Measurements from ENCODE around the gene TDP2. TPM values are rescaled to one million over a fixed set of nuclear protein-coding genes. Genes with fewer than 3 reads are reported as not detected.

Gene TDP2
- total and polyA plus RNA-seq, 2 donors from 2014 or later = 33.0 to 82.9 TPM

DNA sequence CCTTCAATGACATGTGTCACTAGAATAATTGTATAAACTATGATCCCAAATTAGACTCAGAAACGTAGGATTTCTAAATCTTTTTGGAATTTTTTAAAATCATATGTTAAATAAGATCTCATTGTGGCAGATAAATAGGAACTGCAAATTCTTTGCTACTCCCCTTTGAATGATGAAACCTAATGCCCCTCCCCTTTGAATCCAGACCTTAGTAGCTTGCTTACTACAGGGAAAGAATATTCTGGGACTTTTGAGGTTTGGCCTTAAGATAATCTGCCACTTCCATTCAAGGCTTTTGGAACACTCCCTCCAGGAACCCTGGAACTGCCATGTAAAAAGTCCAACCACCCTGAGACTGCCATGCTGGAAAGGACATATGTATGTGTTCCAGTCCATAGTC is 7.1 kb downstream of the TDP2 start:
- FAIRE-seq (no peak), DNase-seq (no peak)
- Histone ChIP-seq H3K36me3 (ENCODE audit: control insufficient read depth in 2 of 3, insufficient read depth in 3 of 3, low read length in 3 of 3) (peaks cover 0 to 16% (median 11%) of the 10 kb centered on the region in 3 donors), H3K4me3 (ENCODE audit: low read length in 3 of 3) (no peak overlapping the region), H3K9ac (ENCODE audit: low read length in 3 of 3) (no peak overlapping the region), H3K27ac (ENCODE audit: low read depth in 2 of 2, low read length in 2 of 2) (no peak overlapping the region), H3K9me3 (ENCODE audit: control insufficient read depth in 2 of 3, insufficient read depth in 1 of 3, low read length in 3 of 3) (no peaks in the 10 kb centered on the region), H3K27me3 (ENCODE audit: control insufficient read depth, insufficient read depth, low read length) (no peaks in the 10 kb centered on the region), H3K4me1 (ENCODE audit: control insufficient read depth in 2 of 3, insufficient read depth in 2 of 3, low read depth in 1 of 3, low read length in 3 of 3) (peaks cover 3 to 5% (median 4%) of the 10 kb centered on the region in 3 donors)
- TF ChIP-seq CTCF (IDR thresholded peaks at IDR 0.05; ENCODE audit: borderline replicate concordance, extremely low read depth, insufficient read depth) = no peak
- intact Hi-C loops (cut with DNase I) = no loop called here

DNA sequence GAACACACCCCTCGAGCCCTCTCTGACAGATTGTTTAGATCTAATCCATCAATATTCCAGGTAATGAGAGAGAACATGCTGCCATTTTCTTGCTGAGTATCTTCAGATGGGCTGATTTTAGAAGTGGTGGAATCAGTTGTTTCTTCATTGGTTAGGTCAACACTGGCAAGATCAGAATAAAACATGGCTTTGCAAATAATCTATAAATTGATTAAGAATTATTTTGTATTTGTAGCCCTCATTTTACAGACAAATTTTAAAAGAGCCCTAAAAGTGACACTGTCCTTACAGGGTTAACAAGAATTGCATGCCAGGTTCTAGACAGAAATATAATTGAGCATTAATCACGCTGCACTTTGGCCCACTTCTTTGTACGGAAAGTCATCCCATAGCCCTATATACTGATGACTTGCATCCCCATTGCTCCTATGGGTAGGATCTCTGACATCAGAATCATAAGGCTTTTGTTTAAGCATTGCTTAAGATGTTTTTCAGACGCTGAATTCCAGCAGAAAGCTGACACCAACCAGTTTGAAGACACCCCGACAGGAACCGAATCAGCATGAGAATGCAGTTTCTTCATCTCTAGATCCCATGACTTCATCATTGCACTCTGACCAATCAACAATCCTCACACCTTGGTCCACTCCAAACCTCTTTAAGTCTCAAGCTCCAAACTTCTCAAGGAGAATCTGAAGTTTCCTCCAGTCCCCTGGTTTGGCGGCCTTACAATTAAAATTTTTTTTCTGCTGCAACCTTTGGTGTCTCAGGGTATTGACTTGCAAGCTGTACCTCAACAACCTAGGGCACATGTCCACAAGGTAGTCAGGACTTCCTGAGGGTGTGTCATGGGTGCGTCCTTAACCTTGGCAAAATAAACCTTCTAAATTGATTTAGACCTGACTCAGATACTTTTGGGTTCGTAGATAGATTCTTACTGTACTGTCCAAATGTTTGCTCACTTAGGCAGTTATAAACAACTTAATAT is 7.8 kb downstream of the TDP2 start:
- intact Hi-C loops (cut with DNase I) = no loop called here
- Histone ChIP-seq H3K9me3 (ENCODE audit: control insufficient read depth in 2 of 3, insufficient read depth in 1 of 3, low read length in 3 of 3) (no peaks in the 10 kb centered on the region), H3K27ac (ENCODE audit: low read depth in 2 of 2, low read length in 2 of 2) (no peak overlapping the region), H3K27me3 (ENCODE audit: control insufficient read depth, insufficient read depth, low read length) (no peaks in the 10 kb centered on the region), H3K4me3 (ENCODE audit: low read length in 3 of 3) (no peak overlapping the region), H3K9ac (ENCODE audit: low read length in 3 of 3) (no peak overlapping the region), H3K4me1 (ENCODE audit: control insufficient read depth in 2 of 3, insufficient read depth in 2 of 3, low read depth in 1 of 3, low read length in 3 of 3) (peaks cover 0 to 3% (median 2%) of the 10 kb centered on the region in 3 donors), H3K36me3 (ENCODE audit: control insufficient read depth in 2 of 3, insufficient read depth in 3 of 3, low read length in 3 of 3) (peaks cover 0 to 16% (median 11%) of the 10 kb centered on the region in 3 donors)
- no peak for TF ChIP-seq CTCF (IDR thresholded peaks at IDR 0.05; ENCODE audit: borderline replicate concordance, extremely low read depth, insufficient read depth)
- DNase-seq (no peak), FAIRE-seq (no peak)

DNA sequence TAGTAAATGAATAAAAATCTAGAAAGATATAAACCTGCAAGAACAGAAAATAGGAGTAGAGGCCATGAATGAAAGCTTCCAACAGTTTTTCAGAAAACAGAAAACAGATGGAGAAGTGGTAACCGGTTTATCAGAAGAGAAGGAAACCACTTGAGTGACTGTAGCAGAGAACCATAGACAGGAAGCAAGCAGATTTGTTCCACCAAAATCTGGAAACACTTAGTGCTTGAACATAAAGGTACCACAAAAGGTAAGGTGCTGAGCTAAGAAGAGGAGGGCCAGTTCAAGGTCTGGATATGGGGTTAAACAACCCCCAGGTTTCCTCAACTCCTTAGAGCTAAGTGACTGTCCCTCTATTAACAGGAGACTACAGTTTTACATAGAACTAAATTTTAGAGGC is 11.5 kb downstream of the TDP2 start:
- Histone ChIP-seq H3K9ac (ENCODE audit: low read length in 3 of 3) (no peak overlapping the region), H3K36me3 (ENCODE audit: control insufficient read depth in 2 of 3, insufficient read depth in 3 of 3, low read length in 3 of 3) (peaks cover 2 to 28% (median 22%) of the 10 kb centered on the region in 3 donors), H3K4me1 (ENCODE audit: control insufficient read depth in 2 of 3, insufficient read depth in 2 of 3, low read depth in 1 of 3, low read length in 3 of 3) (no peaks in the 10 kb centered on the region), H3K9me3 (ENCODE audit: control insufficient read depth in 2 of 3, insufficient read depth in 1 of 3, low read length in 3 of 3) (no peaks in the 10 kb centered on the region), H3K27ac (ENCODE audit: low read depth in 2 of 2, low read length in 2 of 2) (no peak overlapping the region), H3K4me3 (ENCODE audit: low read length in 3 of 3) (no peak overlapping the region), H3K27me3 (ENCODE audit: control insufficient read depth, insufficient read depth, low read length) (no peaks in the 10 kb centered on the region)
- intact Hi-C loops (cut with DNase I) = no loop called here
- FAIRE-seq = no peak
- no peak for TF ChIP-seq CTCF (IDR thresholded peaks at IDR 0.05; ENCODE audit: borderline replicate concordance, extremely low read depth, insufficient read depth)
- DNase-seq = no peak

Data from kidney (tissue), 14 donors.